GM12878 (cell line): ENCODE results near the gene CHD1L.

ENCODE experiments used
- CEBPB ChIP-seq, 2 experiments: fragments of 150-350 bp in 1 of 2; IDR thresholded peaks; 2 replicates each; pipeline ENCODE4 v1.6.1; 2012 to 2014; ENCODE audit warnings: low read depth in 2 of 2, low read length in 2 of 2, borderline replicate concordance in 1 of 2, inconsistent platforms in 1 of 2
- CTCF ChIP-seq, 3 experiments: IDR thresholded peaks in 2 of 3; conservative IDR thresholded peaks in 1 of 3; 2 replicates each; pipeline ENCODE4 v1.5.1; 2011; ENCODE audit warnings: low read depth in 3 of 3, low read length in 3 of 3, mild to moderate bottlenecking in 3 of 3, control low read depth in 2 of 3, moderate library complexity in 2 of 3, inconsistent platforms in 1 of 3, mixed read lengths in 1 of 3; ENCODE audit not compliant: control insufficient read depth in 2 of 3, insufficient read depth in 1 of 3; ENCODE audit errors: extremely low read depth in 1 of 3
- MAX ChIP-seq: IDR thresholded peaks from 2 replicates; pipeline ENCODE4 v1.6.1; 2012; ENCODE audit warnings: low read depth, low read length, improper control_type of control experiment
- NR2F1 ChIP-seq: fragments of 450-650 bp; conservative IDR thresholded peaks from 2 replicates; pipeline ENCODE4 v1.6.1; 2017; ENCODE audit warnings: mild to moderate bottlenecking
- POLR2A ChIP-seq: IDR thresholded peaks from 2 replicates; pipeline ENCODE4 v1.6.1; 2011; ENCODE audit warnings: low read depth, mild to moderate bottlenecking, low read length
- SMAD5 ChIP-seq: IDR thresholded peaks from 2 replicates; pipeline ENCODE4 v1.6.1; 2016; ENCODE audit warnings: antibody characterized with exemption, low read depth

DNA sequence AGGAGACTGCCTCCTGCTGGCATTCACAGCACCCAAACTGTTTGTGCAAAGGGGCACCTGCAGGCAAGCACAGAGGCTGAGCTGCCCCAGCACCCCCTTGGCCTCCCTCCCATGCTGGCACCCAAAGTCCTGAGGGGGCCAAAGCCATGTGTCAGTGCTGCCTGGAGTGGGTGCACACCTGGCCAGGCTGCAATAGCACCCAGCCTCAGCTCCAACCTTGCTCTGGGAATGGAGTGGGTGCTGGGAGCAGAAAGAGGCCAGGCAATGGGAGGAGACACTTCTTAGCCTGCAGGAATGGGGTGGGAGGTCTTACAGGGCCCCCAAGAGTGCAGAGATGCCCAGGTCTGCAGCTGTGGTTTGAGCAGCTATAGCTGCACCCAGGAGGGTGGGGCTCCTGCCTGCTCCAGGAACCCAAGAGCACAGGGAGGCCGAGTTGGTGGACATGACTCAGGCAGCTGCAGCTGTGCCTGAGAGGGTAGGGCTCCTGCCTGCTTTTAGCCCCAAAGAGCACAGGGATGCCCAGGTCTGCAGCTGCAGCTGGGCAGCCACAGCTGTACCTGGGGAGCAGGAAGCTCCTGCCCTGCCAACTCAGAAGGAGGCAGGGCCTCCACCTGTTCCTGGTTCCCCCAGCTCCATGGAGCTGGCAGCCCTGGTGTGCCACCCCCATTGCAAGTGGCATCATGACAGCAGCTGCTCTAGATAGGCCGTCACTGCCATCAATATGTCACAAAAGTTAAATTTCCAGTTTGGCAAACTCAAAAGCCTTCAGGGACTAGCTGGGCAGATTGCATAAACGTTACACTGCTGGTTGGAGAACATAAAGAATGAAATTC is 5.3 kb upstream of the CHD1L start:
- TF ChIP-seq MAX (no peak), CTCF (IDR thresholded peaks at IDR 0.05 in 2 of 3, conservative IDR thresholded peaks at IDR 0.05 in 1 of 3; ENCODE audit: control insufficient read depth in 2 of 3, extremely low read depth in 1 of 3, insufficient read depth in 1 of 3, low read depth in 3 of 3, low read length in 3 of 3) (no peak), SMAD5 (no peak), NR2F1 (no peak), CEBPB (IDR thresholded peaks at IDR 0.05; ENCODE audit: borderline replicate concordance in 1 of 2, low read depth in 2 of 2, low read length in 2 of 2) (no peak), POLR2A (no peak)
